Measurements from ENCODE around the gene MTMR11. TPM values are rescaled to one million over a fixed set of nuclear protein-coding genes. Genes with fewer than 3 reads are reported as not detected.

Gene MTMR11
- total and polyA plus RNA-seq, 2 of the 13 experiments (the other 11 are each of a cell fraction or from before 2014, with no cell fraction given): 0.49 to 2.8 TPM

- TF ChIP-seq, protein P1, sequence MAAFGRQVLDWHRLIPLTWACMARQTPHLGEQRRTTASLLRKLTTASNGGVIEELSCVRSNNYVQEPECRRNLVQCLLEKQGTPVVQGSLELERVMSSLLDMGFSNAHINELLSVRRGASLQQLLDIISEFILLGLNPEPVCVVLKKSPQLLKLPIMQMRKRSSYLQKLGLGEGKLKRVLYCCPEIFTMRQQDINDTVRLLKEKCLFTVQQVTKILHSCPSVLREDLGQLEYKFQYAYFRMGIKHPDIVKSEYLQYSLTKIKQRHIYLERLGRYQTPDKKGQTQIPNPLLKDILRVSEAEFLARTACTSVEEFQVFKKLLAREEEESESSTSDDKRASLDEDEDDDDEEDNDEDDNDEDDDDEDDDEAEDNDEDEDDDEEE (CRISPR knock-in tag; IDR thresholded peaks at IDR 0.05): no peak
- peak; percentile 84; the same call in 1 of the 2 replicates for TF ChIP-seq ZNF580 (CRISPR knock-in tag; IDR thresholded peaks at IDR 0.05; ENCODE audit: borderline replicate concordance, low read depth)
- no peak for TF ChIP-seq ZNF629 (CRISPR knock-in tag; conservative IDR thresholded peaks at IDR 0.05)
- TF ChIP-seq ZNF263 (CRISPR knock-in tag; IDR thresholded peaks at IDR 0.05): 0 out of 2 replicates have a peak, but pooled peaks have one; percentile 12
- TF ChIP-seq HOMEZ (CRISPR knock-in tag; IDR thresholded peaks at IDR 0.05; ENCODE audit: low read depth): peak; percentile 38; the same call in 1 of the 2 replicates
- TF ChIP-seq ZIK1 (CRISPR knock-in tag; IDR thresholded peaks at IDR 0.05; ENCODE audit: borderline replicate concordance, low read depth): 0 out of 2 replicates have a peak, but pooled peaks have one; percentile 59
- TF ChIP-seq ZKSCAN5 (CRISPR knock-in tag; IDR thresholded peaks at IDR 0.05): no peak
- TF ChIP-seq YEATS4 (CRISPR knock-in tag; IDR thresholded peaks at IDR 0.05; ENCODE audit: borderline replicate concordance): peak; percentile 73
- peak; percentile 87 for TF ChIP-seq YEATS2 (CRISPR knock-in tag; IDR thresholded peaks at IDR 0.05; ENCODE audit: borderline replicate concordance)
- TF ChIP-seq IKZF4 (CRISPR knock-in tag; IDR thresholded peaks at IDR 0.05; ENCODE audit: borderline replicate concordance, low read depth, not compliant biosample characterization): peak; percentile 78
- TF ChIP-seq ZNF777 (CRISPR knock-in tag; IDR thresholded peaks at IDR 0.05): peak; percentile 36; the same call in 1 of the 2 replicates
- TF ChIP-seq ZNF367 (CRISPR knock-in tag; IDR thresholded peaks at IDR 0.05; ENCODE audit: borderline replicate concordance): 0 out of 2 replicates have a peak, but pooled peaks have one; percentile 41
- 0 out of 2 replicates have a peak, but pooled peaks have one; percentile 11 for TF ChIP-seq BCL6 (CRISPR knock-in tag; IDR thresholded peaks at IDR 0.05)
- TF ChIP-seq ZMYM3 (CRISPR knock-in tag; IDR thresholded peaks at IDR 0.05): no peak
- TF ChIP-seq, protein P2, sequence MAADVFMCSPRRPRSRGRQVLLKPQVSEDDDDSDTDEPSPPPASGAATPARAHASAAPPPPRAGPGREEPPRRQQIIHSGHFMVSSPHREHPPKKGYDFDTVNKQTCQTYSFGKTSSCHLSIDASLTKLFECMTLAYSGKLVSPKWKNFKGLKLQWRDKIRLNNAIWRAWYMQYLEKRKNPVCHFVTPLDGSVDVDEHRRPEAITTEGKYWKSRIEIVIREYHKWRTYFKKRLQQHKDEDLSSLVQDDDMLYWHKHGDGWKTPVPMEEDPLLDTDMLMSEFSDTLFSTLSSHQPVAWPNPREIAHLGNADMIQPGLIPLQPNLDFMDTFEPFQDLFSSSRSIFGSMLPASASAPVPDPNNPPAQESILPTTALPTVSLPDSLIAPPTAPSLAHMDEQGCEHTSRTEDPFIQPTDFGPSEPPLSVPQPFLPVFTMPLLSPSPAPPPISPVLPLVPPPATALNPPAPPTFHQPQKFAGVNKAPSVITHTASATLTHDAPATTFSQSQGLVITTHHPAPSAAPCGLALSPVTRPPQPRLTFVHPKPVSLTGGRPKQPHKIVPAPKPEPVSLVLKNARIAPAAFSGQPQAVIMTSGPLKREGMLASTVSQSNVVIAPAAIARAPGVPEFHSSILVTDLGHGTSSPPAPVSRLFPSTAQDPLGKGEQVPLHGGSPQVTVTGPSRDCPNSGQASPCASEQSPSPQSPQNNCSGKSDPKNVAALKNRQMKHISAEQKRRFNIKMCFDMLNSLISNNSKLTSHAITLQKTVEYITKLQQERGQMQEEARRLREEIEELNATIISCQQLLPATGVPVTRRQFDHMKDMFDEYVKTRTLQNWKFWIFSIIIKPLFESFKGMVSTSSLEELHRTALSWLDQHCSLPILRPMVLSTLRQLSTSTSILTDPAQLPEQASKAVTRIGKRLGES (CRISPR knock-in tag; IDR thresholded peaks at IDR 0.05; ENCODE audit: borderline replicate concordance): no peak; the same call in 1 of the 2 replicates
- TF ChIP-seq HES4 (CRISPR knock-in tag; IDR thresholded peaks at IDR 0.05; ENCODE audit: borderline replicate concordance): no peak
- TF ChIP-seq, protein P3, sequence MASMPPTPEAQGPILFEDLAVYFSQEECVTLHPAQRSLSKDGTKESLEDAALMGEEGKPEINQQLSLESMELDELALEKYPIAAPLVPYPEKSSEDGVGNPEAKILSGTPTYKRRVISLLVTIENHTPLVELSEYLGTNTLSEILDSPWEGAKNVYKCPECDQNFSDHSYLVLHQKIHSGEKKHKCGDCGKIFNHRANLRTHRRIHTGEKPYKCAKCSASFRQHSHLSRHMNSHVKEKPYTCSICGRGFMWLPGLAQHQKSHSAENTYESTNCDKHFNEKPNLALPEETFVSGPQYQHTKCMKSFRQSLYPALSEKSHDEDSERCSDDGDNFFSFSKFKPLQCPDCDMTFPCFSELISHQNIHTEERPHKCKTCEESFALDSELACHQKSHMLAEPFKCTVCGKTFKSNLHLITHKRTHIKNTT (CRISPR knock-in tag; IDR thresholded peaks at IDR 0.05): no peak
- TF ChIP-seq ZNF704 (CRISPR knock-in tag; IDR thresholded peaks at IDR 0.05; ENCODE audit: borderline replicate concordance): peak; percentile 25; the same call in 1 of the 2 replicates
These were observed 8.9 kb downstream of the MTMR11 start, which contains the start of gene SF3B4 (continued) for GRCh38 chr1:149927563-149928400.
